OCI-LY1 (cell line): Measurements from ENCODE around the gene TUBA1C.
A peak's percentile ranks its signal among the peaks of the same experiment; 100 is the strongest.
"Not testable (repeated sequence)": the region's sequence is repeated elsewhere in the genome, so short reads cannot be mapped to it uniquely, and the experiment has no call there.

Experiments
- H2AFZ ChIP-seq: fragments of 200-600 bp; sonication (generic), shearing (Covaris generic); 2 replicates; pipeline ENCODE4 v1.6.0; 2014; ENCODE audit warnings: antibody characterized with exemption, mild to moderate bottlenecking, low read length
- H3F3A ChIP-seq: fragments of 200-600 bp; sonication (generic), shearing (Covaris generic); 2 replicates; pipeline ENCODE4 v1.6.0; 2014; ENCODE audit warnings: mild to moderate bottlenecking, antibody characterized with exemption, low read length, moderate library complexity; ENCODE audit not compliant: insufficient read depth
- H3K27ac ChIP-seq: fragments of 200-600 bp; sonication (generic); 2 replicates; pipeline ENCODE4 v1.5.1; 2014; ENCODE audit warnings: low read length, mixed run types, mild to moderate bottlenecking, low read depth; ENCODE audit not compliant: poor library complexity, severe bottlenecking
- H3K27me3 ChIP-seq: fragments of 200-600 bp; sonication (generic); 2 replicates; pipeline ENCODE4 v1.6.0; 2014; ENCODE audit warnings: antibody characterized with exemption, mild to moderate bottlenecking, low read length, moderate library complexity; ENCODE audit not compliant: insufficient read depth
- H3K36me3 ChIP-seq: fragments of 200-600 bp; sonication (generic); 2 replicates; pipeline ENCODE4 v1.6.1; 2014; ENCODE audit warnings: mild to moderate bottlenecking, antibody characterized with exemption, low read length, moderate library complexity, mixed read lengths; ENCODE audit not compliant: insufficient read depth
- H3K4me1 ChIP-seq: fragments of 200-600 bp; sonication (generic); 2 replicates; pipeline ENCODE4 v1.5.1; 2014; ENCODE audit warnings: mild to moderate bottlenecking, low read length, moderate library complexity; ENCODE audit not compliant: insufficient read depth, severe bottlenecking
- H3K4me2 ChIP-seq: fragments of 200-600 bp; sonication (generic), shearing (Covaris generic); 2 replicates; pipeline ENCODE4 v1.6.1; 2014; ENCODE audit warnings: low read length
- H3K4me3 ChIP-seq: fragments of 200-600 bp; sonication (generic); 2 replicates; pipeline ENCODE4 v1.5.1; 2014; ENCODE audit warnings: low read length, low read depth, mild to moderate bottlenecking, mixed read lengths; ENCODE audit not compliant: poor library complexity, severe bottlenecking
- H3K79me2 ChIP-seq: fragments of 200-600 bp; shearing (Covaris generic); 2 replicates; pipeline ENCODE4 v1.6.1; 2016; ENCODE audit warnings: mixed run types, low read length, mixed read lengths; ENCODE audit not compliant: insufficient read depth
- H3K9ac ChIP-seq: fragments of 200-600 bp; sonication (generic), shearing (Covaris generic); 2 replicates; pipeline ENCODE4 v1.6.1; 2014; ENCODE audit warnings: mild to moderate bottlenecking, low read length, mixed read lengths
- H3K9me2 ChIP-seq: fragments of 200-600 bp; sonication (generic), shearing (Covaris generic); 2 replicates; pipeline ENCODE4 v1.6.1; 2014; ENCODE audit warnings: low read depth, mild to moderate bottlenecking, low read length, mixed read lengths
- H3K9me3 ChIP-seq: fragments of 200-600 bp; shearing (Covaris generic); 2 replicates; pipeline ENCODE4 v1.6.1; 2014; ENCODE audit warnings: low read length, mixed read lengths
- H4K20me1 ChIP-seq: fragments of 200-600 bp; sonication (generic), shearing (Covaris generic); 2 replicates; pipeline ENCODE4 v1.6.0; 2016; ENCODE audit warnings: mild to moderate bottlenecking, low read length; ENCODE audit not compliant: insufficient read depth
- EZH2 ChIP-seq: fragments of 200-600 bp; sonication (generic), shearing (Covaris generic); IDR thresholded peaks from 2 replicates; pipeline ENCODE4 v1.8.0; 2017; ENCODE audit warnings: borderline replicate concordance, mixed run types, mild to moderate bottlenecking, antibody characterized with exemption, low read length, moderate library complexity, mixed read lengths
- TF ChIP-seq, protein P1 (sequence below): fragments of 200-600 bp; sonication (generic), shearing (Covaris generic); IDR thresholded peaks from 2 replicates; pipeline ENCODE4 v1.5.1; 2017; ENCODE audit warnings: mild to moderate bottlenecking, antibody characterized with exemption, low read length, moderate library complexity, mixed read lengths

Gene TUBA1C

DNA sequence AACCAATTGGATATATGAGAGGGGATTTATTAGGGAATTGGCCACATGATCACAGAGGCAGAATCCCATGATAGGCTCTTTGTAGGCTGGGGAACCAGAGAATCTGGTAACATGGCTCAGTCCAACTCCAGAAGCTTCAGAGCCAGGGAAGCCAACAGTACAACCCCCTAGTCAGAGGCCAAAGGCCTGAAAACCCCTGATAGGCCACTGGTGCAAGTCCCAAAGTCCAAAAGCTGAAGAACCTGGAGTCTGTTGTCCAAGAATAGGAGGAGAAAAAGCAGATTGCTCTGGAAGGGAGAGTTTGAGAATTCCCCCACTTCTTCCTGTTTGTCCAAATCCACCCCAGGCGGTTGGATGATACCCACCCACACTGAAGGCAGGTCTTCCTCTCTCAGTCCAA lies 49.9 kb downstream of the TUBA1C start:
- H3K4me2 ChIP-seq: no peak overlapping the region
- H3K9me3 ChIP-seq: no peaks in the 10 kb centered on the region
- H3K27ac ChIP-seq: no peak overlapping the region
- no peaks in the 10 kb centered on the region; the same call in 1 of the 2 replicates for H3K27me3 ChIP-seq
- no peak overlapping the region for H3K4me3 ChIP-seq
- H3K4me1 ChIP-seq: no peaks in the 10 kb centered on the region
- no peaks in the 10 kb centered on the region for H3K79me2 ChIP-seq
- H3K36me3 ChIP-seq: no peaks in the 10 kb centered on the region
- no peaks in the 10 kb centered on the region for H3K9me2 ChIP-seq
- no peak overlapping the region for H2AFZ ChIP-seq
- TF ChIP-seq, protein P1, sequence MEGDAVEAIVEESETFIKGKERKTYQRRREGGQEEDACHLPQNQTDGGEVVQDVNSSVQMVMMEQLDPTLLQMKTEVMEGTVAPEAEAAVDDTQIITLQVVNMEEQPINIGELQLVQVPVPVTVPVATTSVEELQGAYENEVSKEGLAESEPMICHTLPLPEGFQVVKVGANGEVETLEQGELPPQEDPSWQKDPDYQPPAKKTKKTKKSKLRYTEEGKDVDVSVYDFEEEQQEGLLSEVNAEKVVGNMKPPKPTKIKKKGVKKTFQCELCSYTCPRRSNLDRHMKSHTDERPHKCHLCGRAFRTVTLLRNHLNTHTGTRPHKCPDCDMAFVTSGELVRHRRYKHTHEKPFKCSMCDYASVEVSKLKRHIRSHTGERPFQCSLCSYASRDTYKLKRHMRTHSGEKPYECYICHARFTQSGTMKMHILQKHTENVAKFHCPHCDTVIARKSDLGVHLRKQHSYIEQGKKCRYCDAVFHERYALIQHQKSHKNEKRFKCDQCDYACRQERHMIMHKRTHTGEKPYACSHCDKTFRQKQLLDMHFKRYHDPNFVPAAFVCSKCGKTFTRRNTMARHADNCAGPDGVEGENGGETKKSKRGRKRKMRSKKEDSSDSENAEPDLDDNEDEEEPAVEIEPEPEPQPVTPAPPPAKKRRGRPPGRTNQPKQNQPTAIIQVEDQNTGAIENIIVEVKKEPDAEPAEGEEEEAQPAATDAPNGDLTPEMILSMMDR: no peak
- no peak for TF ChIP-seq EZH2
- no peaks in the 10 kb centered on the region for H3F3A ChIP-seq
- H3K9ac ChIP-seq: no peak overlapping the region
- no peaks in the 10 kb centered on the region for H4K20me1 ChIP-seq

DNA sequence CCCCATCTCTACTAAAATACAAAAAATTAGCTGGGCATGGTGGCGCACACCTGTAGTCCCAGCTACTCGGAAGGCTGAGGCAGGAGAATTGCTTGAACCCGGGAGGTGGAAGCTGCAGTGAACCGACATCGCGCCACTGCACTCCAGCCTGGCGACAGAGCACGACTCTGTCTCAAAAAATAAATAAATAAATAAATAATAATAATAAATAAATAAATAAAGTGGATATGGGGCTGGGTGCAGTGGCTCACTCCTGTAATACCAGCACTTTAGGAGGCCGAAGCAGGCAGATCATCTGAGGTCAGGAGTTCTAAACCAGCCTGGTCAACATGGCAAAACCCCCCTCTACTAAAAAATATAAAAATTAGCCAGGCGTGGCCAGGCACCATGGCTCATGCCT lies 52.2 kb downstream of the TUBA1C start:
- H3K27me3 ChIP-seq, H3K9me2 ChIP-seq, H3K9ac ChIP-seq, H2AFZ ChIP-seq, H3K4me3 ChIP-seq, H3F3A ChIP-seq, H3K79me2 ChIP-seq, H3K36me3 ChIP-seq, H3K4me2 ChIP-seq, H3K4me1 ChIP-seq, H3K27ac ChIP-seq, H3K9me3 ChIP-seq, H4K20me1 ChIP-seq: not testable (repeated sequence)

DNA sequence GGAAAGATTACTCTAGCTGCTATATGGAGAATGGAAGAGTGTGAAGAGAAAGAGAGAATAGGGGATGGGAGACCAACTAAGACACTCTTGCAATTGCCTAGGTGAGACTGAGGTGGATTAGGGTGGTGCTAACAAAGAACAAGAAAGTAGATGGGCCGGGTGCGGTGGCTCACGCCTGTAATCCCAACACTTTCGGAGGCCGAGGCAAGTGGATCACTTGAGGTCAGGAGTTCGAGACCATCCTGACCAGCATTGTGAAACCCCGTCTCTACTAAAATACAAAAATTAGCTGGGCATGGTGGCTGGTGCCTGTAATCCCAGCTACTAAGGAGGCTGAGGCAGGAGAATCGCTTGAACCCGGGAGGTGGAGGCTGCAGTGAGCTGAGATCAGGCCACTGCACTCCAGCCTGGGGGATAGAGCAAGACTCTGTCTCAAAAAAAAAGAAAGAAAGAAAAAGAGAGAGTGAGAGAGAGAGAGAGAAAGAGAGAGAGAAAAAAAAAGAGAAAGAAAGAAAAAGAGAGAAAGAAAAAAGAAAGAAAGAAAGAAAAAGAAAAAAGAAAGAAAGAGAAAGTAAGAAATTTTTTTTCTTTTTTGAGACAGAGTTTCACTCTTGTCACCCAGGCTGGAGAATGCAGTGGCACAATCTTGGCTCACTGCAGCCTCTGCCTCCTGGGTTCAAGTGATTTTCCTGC lies 55.7 kb downstream of the TUBA1C start:
- not testable (repeated sequence) for H3K4me2 ChIP-seq, H4K20me1 ChIP-seq, H3F3A ChIP-seq, H3K9me3 ChIP-seq, H3K9ac ChIP-seq, H3K27me3 ChIP-seq, H3K9me2 ChIP-seq, H3K27ac ChIP-seq, H2AFZ ChIP-seq, H3K4me3 ChIP-seq, H3K79me2 ChIP-seq
- H3K4me1 ChIP-seq: peaks cover 20% of the 10 kb centered on the region
- peaks cover 16% of the 10 kb centered on the region for H3K36me3 ChIP-seq

DNA sequence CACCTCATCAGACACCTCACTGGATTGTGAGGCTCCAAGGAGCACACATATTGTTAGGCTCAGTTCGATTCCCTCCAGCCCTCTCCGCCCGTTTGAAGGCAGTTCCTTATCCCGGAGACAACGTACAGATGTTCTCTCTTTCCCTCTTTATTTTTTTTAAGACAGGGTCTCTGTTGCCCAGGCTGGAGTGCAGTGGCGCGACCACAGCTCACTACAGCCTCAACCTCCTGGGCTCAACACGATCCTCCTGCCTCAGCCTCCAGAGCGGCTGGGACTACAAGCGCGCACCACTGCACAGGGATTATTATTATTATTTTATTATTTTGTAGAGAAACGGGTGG lies 57.5 kb downstream of the TUBA1C start:
- no peak overlapping the region for H3K27ac ChIP-seq
- TF ChIP-seq, protein P1: no peak
- TF ChIP-seq EZH2: no peak
- H3K9ac ChIP-seq: peak overlapping the region; percentile 84
- H3K4me3 ChIP-seq: peak overlapping the region; percentile 94
- H3K4me2 ChIP-seq: peak overlapping the region; percentile 78
- no peaks in the 10 kb centered on the region for H4K20me1 ChIP-seq
- H3K79me2 ChIP-seq: peaks cover 7% of the 10 kb centered on the region; the same call in 1 of the 2 replicates
- H3K36me3 ChIP-seq: peaks cover 33% of the 10 kb centered on the region
- H3F3A ChIP-seq: no peaks in the 10 kb centered on the region
- H2AFZ ChIP-seq: peak overlapping the region; percentile 85; the same call in 1 of the 2 replicates
- H3K4me1 ChIP-seq: peaks cover 20% of the 10 kb centered on the region
- no peaks in the 10 kb centered on the region for H3K27me3 ChIP-seq
- H3K9me2 ChIP-seq: no peaks in the 10 kb centered on the region
- no peaks in the 10 kb centered on the region for H3K9me3 ChIP-seq
